CD4-positive, alpha-beta memory T cell (primary cell): ENCODE measurements around the gene JARID2. TPM values are rescaled to one million over a fixed set of nuclear protein-coding genes. Genes with fewer than 3 reads are reported as not detected.

Source experiments
- CTCF ChIA-PET: fragments of 350-600 bp; sonication (Branson Sonifier 250); formaldehyde crosslinking; loops from one replicate; lab custom pipeline; 2021; ENCODE audit warnings: inconsistent platforms; ENCODE audit not compliant: partially characterized antibody; lab: Charles Lee
- POLR2A ChIA-PET: fragments of 350-600 bp; sonication (Branson Sonifier 250); formaldehyde crosslinking; loops from one replicate; lab custom pipeline; 2021; ENCODE audit not compliant: partially characterized antibody; lab: Charles Lee
- DNase-seq, 5 donors: peaks; one replicate each; pipeline versions ENCODE4 v3.0.0 to v3.0.0-alpha.2; 2020 to 2022; ENCODE audit warnings: mixed read lengths in 1 of 5
- H3K27ac ChIP-seq: one replicate; pipeline ENCODE4 v1.7.0; 2013; ENCODE audit warnings: low read depth, low read length
- H3K27me3 ChIP-seq: 2 replicates; pipeline ENCODE4 v1.7.0; 2013; ENCODE audit warnings: mild to moderate bottlenecking, low read length, moderate library complexity; ENCODE audit not compliant: insufficient read depth
- H3K36me3 ChIP-seq: 2 replicates; pipeline ENCODE4 v1.7.0; 2013; ENCODE audit warnings: mild to moderate bottlenecking, low read length, moderate library complexity; ENCODE audit not compliant: insufficient read depth
- H3K4me1 ChIP-seq: 2 replicates; pipeline ENCODE4 v1.7.0; 2013; ENCODE audit warnings: mild to moderate bottlenecking, low read length, moderate library complexity; ENCODE audit not compliant: insufficient read depth
- H3K4me3 ChIP-seq, 2 donors: one replicate each; pipeline ENCODE4 v1.7.0; 2013; ENCODE audit warnings: low read length in 2 of 2, mild to moderate bottlenecking in 1 of 2
- H3K9me3 ChIP-seq, 2 donors: one replicate each; pipeline ENCODE4 v1.7.0; 2013; ENCODE audit warnings: low read length in 2 of 2, control low read depth in 1 of 2; ENCODE audit not compliant: control insufficient read depth in 1 of 2
- H3K27ac Mint-ChIP-seq, 7 donors: one replicate each; pipeline ENCODE4 v1.8.0; 2020 to 2021; ENCODE audit warnings: mixed read lengths in 7 of 7, mild to moderate bottlenecking in 6 of 7, inconsistent platforms in 3 of 7, moderate library complexity in 3 of 7
- H3K27me3 Mint-ChIP-seq, 2 donors: one replicate each; pipeline ENCODE4 v1.8.0; 2020 to 2021; ENCODE audit warnings: mixed read lengths in 2 of 2
- H3K36me3 Mint-ChIP-seq, 2 donors: one replicate each; pipeline ENCODE4 v1.8.0; 2020 to 2021; ENCODE audit warnings: mixed read lengths in 2 of 2, inconsistent platforms in 1 of 2, mild to moderate bottlenecking in 1 of 2
- H3K4me1 Mint-ChIP-seq, 4 donors: one replicate each; pipeline ENCODE4 v1.8.0; 2020 to 2021; ENCODE audit warnings: mixed read lengths in 4 of 4, mild to moderate bottlenecking in 1 of 4
- H3K4me3 Mint-ChIP-seq, 8 donors: one replicate each; pipeline ENCODE4 v1.8.0; 2020 to 2021; ENCODE audit warnings: mixed read lengths in 8 of 8, mild to moderate bottlenecking in 7 of 8, moderate library complexity in 6 of 8, inconsistent platforms in 3 of 8
- H3K9me3 Mint-ChIP-seq, 8 donors: one replicate each; pipeline ENCODE4 v1.8.0; 2020 to 2021; ENCODE audit warnings: mixed read lengths in 8 of 8, mild to moderate bottlenecking in 5 of 8, inconsistent platforms in 3 of 8, moderate library complexity in 1 of 8
- intact Hi-C: fragments of 100-400 bp; cut with micrococcal nuclease; formaldehyde crosslinking; loops from one replicate; pipeline ENCODE4 v1.15.1; 2023
- polyA plus RNA-seq, 2 donors: library from polyadenylated mRNA; unstranded; fragments of 300-500 nt; fragmentation: Illumina TruSeq; gene quantifications; one replicate each; pipeline ENCODE4 v1.2.3, GENCODE V29; 2021
- total RNA-seq, 2 experiments: library from RNA; stranded (reverse); gene quantifications; one replicate each; pipeline ENCODE4 v1.2.3, GENCODE V29; 2021

The JARID2 gene
- total and polyA plus RNA-seq, 4 experiments from 2014 or later, result 2.4 to 21.6 (median 16.0) TPM

GRCh38 chr6:15220062-15220461 lies 25.8 kb upstream of the JARID2 start:
- H3K27ac ChIP-seq, result no peak overlapping the region
- no peak overlapping the region for H3K4me3 ChIP-seq
- H3K27me3 ChIP-seq, result no peaks in the 10 kb centered on the region
- Mint-ChIP-seq H3K9me3 (no peaks in the 10 kb centered on the region), H3K36me3 (no peaks in the 10 kb centered on the region), H3K4me1 (no peaks in the 10 kb centered on the region), H3K4me3 (no peak overlapping the region), H3K27ac (no peak overlapping the region), H3K27me3 (peaks cover 0 to 1% of the 10 kb centered on the region in 2 donors)
- ChIA-PET CTCF (interaction anchor here (0.7 to 1.1 kb wide), 2 partner anchors 170 to 187 kb away, joined by 3 read pairs; no protein-coding TSS in a partner anchor), POLR2A (interaction anchor here (0.6 kb wide), 1 partner anchor 279 kb away, joined by 3 read pairs; no protein-coding TSS in a partner anchor)
- no peaks in the 10 kb centered on the region for H3K4me1 ChIP-seq
- H3K36me3 ChIP-seq, result no peaks in the 10 kb centered on the region
- DNase-seq, result no peak
- H3K9me3 ChIP-seq, result no peaks in the 10 kb centered on the region
- intact Hi-C loops, result no loop called here

DNA sequence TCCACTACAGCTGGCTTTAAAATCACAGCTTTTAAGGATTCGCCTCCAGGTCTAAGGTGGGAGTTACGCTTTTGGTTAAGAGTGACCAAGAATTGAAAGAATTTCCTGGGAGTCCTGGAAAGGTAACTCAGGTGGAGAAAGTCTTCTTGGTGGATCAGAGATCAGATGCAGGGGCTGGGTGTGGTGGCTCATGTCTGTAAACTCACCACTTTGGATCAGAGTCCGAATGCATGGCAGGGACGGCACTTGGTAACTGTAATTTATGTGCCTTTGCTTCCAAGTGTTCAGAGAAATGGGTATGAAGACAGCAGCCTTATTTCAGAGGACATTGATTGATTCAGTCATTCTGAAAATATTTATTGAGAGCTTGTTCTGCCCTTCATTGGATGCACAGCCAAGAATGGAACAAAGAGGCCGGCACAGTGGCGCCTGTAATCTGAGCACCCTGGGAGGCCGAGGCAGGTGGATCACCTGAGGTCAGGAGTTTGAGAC lies 18.0 kb upstream of the JARID2 start:
- Mint-ChIP-seq H3K36me3 (no peaks in the 10 kb centered on the region), H3K4me3 (no peak overlapping the region), H3K27ac (no peak overlapping the region), H3K9me3 (no peaks in the 10 kb centered on the region), H3K4me1 (no peaks in the 10 kb centered on the region), H3K27me3 (peaks cover 0 to 1% of the 10 kb centered on the region in 2 donors)
- Histone ChIP-seq H3K36me3 (no peaks in the 10 kb centered on the region), H3K27me3 (no peaks in the 10 kb centered on the region), H3K4me3 (no peak overlapping the region), H3K27ac (no peak overlapping the region), H3K4me1 (no peaks in the 10 kb centered on the region), H3K9me3 (no peaks in the 10 kb centered on the region)
- ChIA-PET CTCF (no interaction called here), POLR2A (no interaction called here)
- intact Hi-C loops, result no loop called here
- DNase-seq, result no peak

GRCh38 chr6:15230827-15231226 lies 15.0 kb upstream of the JARID2 start:
- Histone ChIP-seq H3K36me3 (no peaks in the 10 kb centered on the region), H3K4me3 (no peak overlapping the region), H3K9me3 (no peaks in the 10 kb centered on the region), H3K27ac (no peak overlapping the region), H3K27me3 (no peaks in the 10 kb centered on the region), H3K4me1 (no peaks in the 10 kb centered on the region)
- H3K27ac Mint-ChIP-seq, result no peak overlapping the region
- intact Hi-C loops, result no loop called here
- ChIA-PET POLR2A (interaction anchor here (1.3 kb wide), 1 partner anchor 15 kb away, joined by 4 read pairs; the partner anchor contains the start of gene JARID2), CTCF (interaction anchor here (0.7 kb wide), 1 partner anchor 9 kb away, joined by 4 read pairs; no protein-coding TSS in a partner anchor)
- DNase-seq, result no peak
- peaks cover 0 to under 1% (median 0%) of the 10 kb centered on the region in 8 donors for H3K9me3 Mint-ChIP-seq
- no peaks in the 10 kb centered on the region for H3K4me1 Mint-ChIP-seq
- H3K27me3 Mint-ChIP-seq, result no peaks in the 10 kb centered on the region
- no peak overlapping the region for H3K4me3 Mint-ChIP-seq
- no peaks in the 10 kb centered on the region for H3K36me3 Mint-ChIP-seq

- Mint-ChIP-seq H3K27ac (no peak overlapping the region), H3K9me3 (peaks cover 0 to 3% (median 0%) of the 10 kb centered on the region in 8 donors), H3K4me1 (no peaks in the 10 kb centered on the region), H3K4me3 (no peak overlapping the region), H3K27me3 (no peaks in the 10 kb centered on the region), H3K36me3 (no peaks in the 10 kb centered on the region)
- Histone ChIP-seq H3K27me3 (no peaks in the 10 kb centered on the region), H3K27ac (no peak overlapping the region), H3K9me3 (no peaks in the 10 kb centered on the region), H3K4me1 (no peaks in the 10 kb centered on the region), H3K4me3 (no peak overlapping the region), H3K36me3 (no peaks in the 10 kb centered on the region)
- no peak for DNase-seq
- CTCF ChIA-PET, result no interaction called here
- POLR2A ChIA-PET, result no interaction called here
- intact Hi-C loops, result no loop called here
These were observed 12.9 kb upstream of the JARID2 start for GRCh38 chr6:15232836-15233510.

- intact Hi-C loops, result no loop called here
- no peak for DNase-seq
- Histone ChIP-seq H3K9me3 (no peaks in the 10 kb centered on the region), H3K27me3 (no peaks in the 10 kb centered on the region), H3K4me3 (no peak overlapping the region), H3K4me1 (no peaks in the 10 kb centered on the region), H3K36me3 (no peaks in the 10 kb centered on the region), H3K27ac (no peak overlapping the region)
- Mint-ChIP-seq H3K4me3 (no peak overlapping the region), H3K27ac (no peak overlapping the region), H3K27me3 (no peaks in the 10 kb centered on the region), H3K4me1 (no peaks in the 10 kb centered on the region), H3K36me3 (no peaks in the 10 kb centered on the region), H3K9me3 (peaks cover 0 to 3% (median 0%) of the 10 kb centered on the region in 8 donors)
- ChIA-PET POLR2A (no interaction called here), CTCF (no interaction called here)
These were observed 11.7 kb upstream of the JARID2 start for GRCh38 chr6:15234068-15234758.

DNA sequence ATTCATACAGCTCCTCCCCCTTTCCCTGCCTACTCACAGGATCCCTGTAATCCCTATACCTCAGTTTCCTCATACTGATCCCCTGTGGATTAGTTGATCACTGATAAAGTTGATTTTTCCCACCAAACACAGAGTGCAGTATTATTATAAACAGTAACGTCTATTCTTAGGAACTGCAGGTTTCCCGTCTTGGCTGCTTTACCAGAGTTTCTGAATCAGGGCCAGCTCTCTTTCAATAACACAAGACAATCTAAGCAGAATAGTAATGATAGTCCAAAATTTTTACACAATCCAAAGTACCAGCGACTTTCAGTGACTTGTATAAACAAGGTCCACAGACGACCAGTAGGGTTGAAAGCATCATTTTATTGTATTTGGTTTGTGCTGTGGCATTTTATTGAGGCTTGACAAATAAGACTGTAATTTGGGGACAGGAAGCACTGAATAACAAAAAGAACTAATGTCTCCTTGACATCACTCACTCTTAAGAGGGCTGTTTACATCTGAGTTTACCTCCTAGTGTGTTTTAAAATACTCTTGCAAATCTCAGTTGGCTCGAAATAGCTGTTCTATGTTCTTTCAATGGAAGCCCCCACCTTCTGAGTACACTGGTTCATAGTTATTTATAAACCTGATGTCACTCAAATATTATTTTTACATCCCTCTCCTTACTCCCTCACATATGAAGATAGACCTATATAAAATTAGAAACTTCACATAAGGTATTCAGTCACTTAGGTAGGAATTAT lies 6.1 kb upstream of the JARID2 start:
- Histone ChIP-seq H3K9me3 (no peaks in the 10 kb centered on the region), H3K27me3 (no peaks in the 10 kb centered on the region), H3K27ac (no peak overlapping the region), H3K4me1 (peaks cover 7% of the 10 kb centered on the region), H3K36me3 (no peaks in the 10 kb centered on the region), H3K4me3 (no peak overlapping the region)
- Mint-ChIP-seq H3K4me1 (peaks cover 0 to 6% (median 2%) of the 10 kb centered on the region in 4 donors), H3K9me3 (peaks cover 0 to 3% (median 0%) of the 10 kb centered on the region in 8 donors), H3K4me3 (no peak overlapping the region), H3K27me3 (no peaks in the 10 kb centered on the region), H3K27ac (no peak overlapping the region), H3K36me3 (peaks cover 0 to under 1% of the 10 kb centered on the region in 2 donors)
- ChIA-PET POLR2A (interaction anchor here (0.9 kb wide), 1 partner anchor 9 kb away, joined by 3 read pairs; no protein-coding TSS in a partner anchor), CTCF (no interaction called here)
- intact Hi-C loops, result loop anchor here (10.0 kb wide), 2 partner anchors 65 to 1915 kb away; partner anchors contain the start of gene TBC1D7
- DNase-seq, result no peak
